Testis (tissue), 2 donors: ENCODE measurements around the gene TNFSF13.

ENCODE experiments used
- CTCF ChIP-seq, 3 experiments: fragments of 450-650 bp in 2 of 3; fragments of 200-600 bp in 1 of 3; sonication (generic) in 1 of 3; IDR thresholded peaks; one replicate each; pipeline ENCODE4 v1.5.1; 2016 to 2019; ENCODE audit warnings: antibody characterized with exemption in 3 of 3, mild to moderate bottlenecking in 2 of 3, moderate library complexity in 1 of 3
- POLR2A ChIP-seq: fragments of 450-650 bp; IDR thresholded peaks from one replicate; pipeline ENCODE4 v1.6.1; 2017; ENCODE audit warnings: antibody characterized with exemption, mild to moderate bottlenecking, moderate library complexity

- TF ChIP-seq CTCF (IDR thresholded peaks at IDR 0.05) (no peak), POLR2A (no peak)
Observed at GRCh38 chr17:7528842-7529241, 29.7 kb upstream of the TNFSF13 start.
